GM12878 (cell line): ENCODE data around the gene PYGM. TPM values are rescaled to one million over a fixed set of nuclear protein-coding genes. Genes with fewer than 3 reads are reported as not detected.
"Not testable (repeated sequence)": the region's sequence is repeated elsewhere in the genome, so short reads cannot be mapped to it uniquely, and the experiment has no call there.

Experiments
- ATAC-seq: fragments of 200-7000 bp; cut with Tn5 transposase; 3 replicates; pipeline ENCODE4 v1.9.1; 2020; ENCODE audit warnings: mild to moderate bottlenecking, moderate library complexity
- BruUV-seq: library from RNA; stranded (reverse); fragments of 400-500 nt; replicated peaks from 2 replicates; lab custom pipeline; 2021; lab: Mats Ljungman, UMichigan
- CTCF ChIA-PET: fragments of 300-600 bp; sonication (Branson Sonifier 250); formaldehyde crosslinking; extraction: SDS; loops from one replicate; lab custom pipeline; 2021; ENCODE audit warnings: inconsistent platforms; lab: Yijun Ruan, JAX
- POLR2A ChIA-PET: fragments of 350-600 bp; formaldehyde crosslinking; extraction: SDS; loops from one replicate; lab custom pipeline; 2021; ENCODE audit warnings: inconsistent platforms; lab: Charles Lee
- RAD21 ChIA-PET: fragments of 300-600 bp; sonication (Branson Sonifier 250); formaldehyde crosslinking; loops from one replicate; lab custom pipeline; 2023; ENCODE audit warnings: antibody characterized with exemption; ENCODE audit not compliant: unreplicated experiment; lab: Charles Lee
- SMC1A ChIA-PET: fragments of 300-600 bp; sonication (Branson Sonifier 250); formaldehyde crosslinking; loops from one replicate; lab custom pipeline; 2023; ENCODE audit not compliant: unreplicated experiment, uncharacterized antibody; lab: Charles Lee
- DNase-seq: peaks from one replicate; pipeline ENCODE4 v3.0.0-alpha.2; 2011; ENCODE audit warnings: low read depth, low spot score
- FAIRE-seq: peaks from 3 replicates; lab custom pipeline; 2011; peaks lifted over from hg19 to GRCh38; lab: Jason Lieb, UNC
- H2AFZ ChIP-seq: 2 replicates; pipeline ENCODE4 v1.6.0; 2011; ENCODE audit warnings: low read depth, low read length, control low read depth; ENCODE audit not compliant: control insufficient read depth
- H3K27ac ChIP-seq: 2 replicates; pipeline ENCODE4 v1.5.1; 2011; ENCODE audit warnings: control low read depth; ENCODE audit not compliant: control insufficient read depth, insufficient read depth
- H3K27me3 ChIP-seq, 2 experiments: replicated peaks in 1 of 2; 2 replicates each; pipeline versions ENCODE4 v1.6.0 to v1.6.1; 2011; ENCODE audit warnings: low read length in 1 of 2; ENCODE audit not compliant: control insufficient read depth in 2 of 2, insufficient read depth in 2 of 2
- H3K36me3 ChIP-seq, 2 experiments: 2 replicates each; pipeline ENCODE4 v1.5.1; 2011; ENCODE audit warnings: low read length in 1 of 2; ENCODE audit not compliant: control insufficient read depth in 2 of 2, insufficient read depth in 2 of 2
- H3K4me1 ChIP-seq: 2 replicates; pipeline ENCODE4 v1.6.1; 2011; ENCODE audit warnings: mild to moderate bottlenecking, low read length, moderate library complexity, mixed read lengths; ENCODE audit not compliant: control insufficient read depth, insufficient read depth
- H3K4me2 ChIP-seq: 2 replicates; pipeline ENCODE4 v1.6.0; 2011; ENCODE audit warnings: control low read depth; ENCODE audit not compliant: control insufficient read depth, insufficient read depth
- H3K4me3 ChIP-seq: fragments of 200-600 bp; sonication (generic); 2 replicates; pipeline ENCODE4 v1.5.1; 2016
- H3K79me2 ChIP-seq: 2 replicates; pipeline ENCODE4 v1.6.0; 2011; ENCODE audit warnings: low read length; ENCODE audit not compliant: control insufficient read depth, insufficient read depth
- H3K9ac ChIP-seq: 2 replicates; pipeline ENCODE4 v1.8.0; 2011; ENCODE audit warnings: low read length, control low read depth, mixed read lengths; ENCODE audit not compliant: control insufficient read depth, insufficient read depth
- H3K9me3 ChIP-seq: replicated peaks from 3 replicates; pipeline ENCODE4 v1.5.1; 2011; ENCODE audit warnings: mild to moderate bottlenecking, low read length; ENCODE audit not compliant: control insufficient read depth, insufficient read depth
- H4K20me1 ChIP-seq: 2 replicates; pipeline ENCODE4 v1.6.0; 2011; ENCODE audit not compliant: control insufficient read depth, insufficient read depth
- BACH1 ChIP-seq: fragments of 450-650 bp; IDR thresholded peaks from 2 replicates; pipeline ENCODE4 v1.6.1; 2017; ENCODE audit warnings: mild to moderate bottlenecking, borderline replicate concordance
- CBFB ChIP-seq: IDR thresholded peaks from 2 replicates; pipeline ENCODE4 v1.6.1; 2016; ENCODE audit warnings: antibody characterized with exemption, low read depth
- CREB1 ChIP-seq: IDR thresholded peaks from 2 replicates; pipeline ENCODE4 v1.6.1; 2012; ENCODE audit warnings: low read depth, mild to moderate bottlenecking, inconsistent platforms
- ESRRA ChIP-seq: IDR thresholded peaks from 2 replicates; pipeline ENCODE4 v1.6.1; 2012; ENCODE audit warnings: mild to moderate bottlenecking, low read length, improper control_type of control experiment
- ETV6 ChIP-seq, 2 experiments: fragments of 450-650 bp in 1 of 2; IDR thresholded peaks in 1 of 2; conservative IDR thresholded peaks in 1 of 2; 2 replicates each; pipeline ENCODE4 v1.6.1; 2014; ENCODE audit warnings: antibody characterized with exemption in 1 of 2, borderline replicate concordance in 1 of 2, low read depth in 1 of 2, mild to moderate bottlenecking in 1 of 2, moderate library complexity in 1 of 2
- HDGF ChIP-seq: fragments of 450-650 bp; IDR thresholded peaks from 2 replicates; pipeline ENCODE4 v1.6.1; 2016; ENCODE audit warnings: antibody characterized with exemption
- IKZF2 ChIP-seq, 2 experiments: fragments of 450-650 bp; IDR thresholded peaks; 2 replicates each; pipeline ENCODE4 v1.6.1; 2017; ENCODE audit warnings: mild to moderate bottlenecking in 2 of 2, moderate library complexity in 2 of 2
- REST ChIP-seq: IDR thresholded peaks from 2 replicates; pipeline ENCODE4 v1.6.1; 2012; ENCODE audit warnings: mild to moderate bottlenecking, low read depth, low read length
- RUNX3 ChIP-seq: IDR thresholded peaks from 2 replicates; pipeline ENCODE4 v1.6.1; 2012; ENCODE audit warnings: low read length, inconsistent platforms
- TBL1XR1 ChIP-seq: IDR thresholded peaks from 2 replicates; pipeline ENCODE4 v1.6.1; 2012; ENCODE audit warnings: low read depth, low read length, improper control_type of control experiment
- ZBED1 ChIP-seq: IDR thresholded peaks from 2 replicates; pipeline ENCODE4 v1.6.1; 2016; ENCODE audit warnings: borderline replicate concordance
- ZSCAN29 ChIP-seq: fragments of 450-650 bp; IDR thresholded peaks from 2 replicates; pipeline ENCODE4 v1.6.1; 2017; ENCODE audit warnings: mild to moderate bottlenecking, moderate library complexity
- WGBS: methylation state at CpG from one replicate; pipeline ENCODE4 v1.1.6; 2016; ENCODE audit warnings: low lambda C conversion rate; ENCODE audit not compliant: insufficient replicate concordance, insufficient coverage; ENCODE audit errors: missing lambda C conversion rate; 5-methylcytosine and 5-hydroxymethylcytosine counted together
- in situ Hi-C: fragments of 300-500 bp; cut with MboI; formaldehyde crosslinking; loops from 9 replicates; pipeline ENCODE4 v1.14.3; 2018; ENCODE audit warnings: mixed read lengths
- intact Hi-C: fragments of 100-400 bp; cut with micrococcal nuclease; formaldehyde crosslinking; loops from one replicate; pipeline ENCODE4 v1.14.2; 2022; ENCODE audit not compliant: unreplicated experiment
- polyA plus RNA-seq, 11 experiments: library from polyadenylated mRNA; depleted of rRNA in 4 of 11; unstranded in 6 of 11; stranded (reverse) in 5 of 11; fragments of >200 nt; fragmentation: Nextera tagmentation in 4 of 11; fragmentation: Illumina TruSeq in 1 of 11; extraction: Ambion mirVana in 4 of 11; extraction: Trizol in 1 of 11; gene quantifications; 1 replicate in 1 of 11; 2 replicates in 10 of 11; pipeline versions ENCODE4 v1.2.1 to v1.2.3, GENCODE V29; 2011 to 2016; ENCODE audit warnings: inconsistent platforms in 2 of 11, missing spikeins in 2 of 11, low read depth in 1 of 11
- total RNA-seq, 4 experiments: library from RNA; depleted of rRNA in 3 of 4; stranded (reverse); fragments of >200 nt in 3 of 4; fragmentation: Illumina TruSeq in 1 of 4; extraction: Trizol in 1 of 4; gene quantifications; 2 replicates each; pipeline versions ENCODE4 v1.2.1 to v1.2.3, GENCODE V29; 2013 to 2021
- TF ChIP-seq, protein P1 (sequence below): fragments of 450-650 bp; IDR thresholded peaks from 2 replicates; pipeline ENCODE4 v1.6.1; 2016; ENCODE audit warnings: mild to moderate bottlenecking

PYGM gene
- total and polyA plus RNA-seq, 10 of the 15 experiments (the other 5 are each of a cell fraction or from before 2014, with no cell fraction given) = 0.04 to 3.7 (median 0.27) TPM; not detected in 1

DNA sequence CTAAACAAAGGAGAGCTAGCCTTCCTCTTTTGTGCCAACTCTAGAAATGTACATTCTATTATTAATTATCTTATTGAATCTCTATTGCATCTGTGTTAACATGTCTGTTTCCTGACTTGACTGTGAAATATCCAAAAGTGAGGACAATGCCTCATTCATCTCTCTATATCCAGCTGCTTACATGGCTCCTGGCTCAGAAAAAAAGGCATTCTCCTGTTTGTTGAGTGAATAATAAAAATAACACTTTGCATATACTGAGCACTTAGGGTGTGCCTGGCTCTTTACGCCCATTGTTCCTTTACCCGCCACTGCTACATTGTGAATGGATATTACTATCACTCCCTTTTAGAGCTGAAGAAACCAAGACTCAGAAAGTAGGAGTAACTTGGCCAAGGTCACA lies 56.7 kb downstream of the PYGM start:
- Histone ChIP-seq H4K20me1 (no peaks in the 10 kb centered on the region), H2AFZ (no peak overlapping the region), H3K9me3 (no peaks in the 10 kb centered on the region), H3K36me3 (no peaks in the 10 kb centered on the region), H3K27ac (no peak overlapping the region), H3K4me2 (no peak overlapping the region), H3K4me3 (no peak overlapping the region), H3K4me1 (no peaks in the 10 kb centered on the region), H3K9ac (no peak overlapping the region), H3K79me2 (no peaks in the 10 kb centered on the region), H3K27me3 (peaks cover 0 to 2% of the 10 kb centered on the region in 2 experiments; a peak in 2 of 4 replicates)
- no peak for DNase-seq
- ATAC-seq = no peak
- CTCF ChIA-PET = interaction anchor here (1.3 to 6.0 kb wide), 3 partner anchors 8 to 14 kb away, joined by 3 to 56 read pairs (median 5); no protein-coding TSS in a partner anchor
- RAD21 ChIA-PET = interaction anchor here (0.7 to 2.8 kb wide), 3 partner anchors 9 to 347 kb away, joined by 3 to 18 read pairs (median 3); no protein-coding TSS in a partner anchor
- FAIRE-seq = no peak
- no TSS peak for BruUV-seq
- TF ChIP-seq, protein P1, sequence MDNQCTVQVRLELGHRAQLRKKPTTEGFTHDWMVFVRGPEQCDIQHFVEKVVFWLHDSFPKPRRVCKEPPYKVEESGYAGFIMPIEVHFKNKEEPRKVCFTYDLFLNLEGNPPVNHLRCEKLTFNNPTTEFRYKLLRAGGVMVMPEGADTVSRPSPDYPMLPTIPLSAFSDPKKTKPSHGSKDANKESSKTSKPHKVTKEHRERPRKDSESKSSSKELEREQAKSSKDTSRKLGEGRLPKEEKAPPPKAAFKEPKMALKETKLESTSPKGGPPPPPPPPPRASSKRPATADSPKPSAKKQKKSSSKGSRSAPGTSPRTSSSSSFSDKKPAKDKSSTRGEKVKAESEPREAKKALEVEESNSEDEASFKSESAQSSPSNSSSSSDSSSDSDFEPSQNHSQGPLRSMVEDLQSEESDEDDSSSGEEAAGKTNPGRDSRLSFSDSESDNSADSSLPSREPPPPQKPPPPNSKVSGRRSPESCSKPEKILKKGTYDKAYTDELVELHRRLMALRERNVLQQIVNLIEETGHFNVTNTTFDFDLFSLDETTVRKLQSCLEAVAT = no peak
- no peak for TF ChIP-seq TBL1XR1
- TF ChIP-seq RUNX3 = no peak
- no peak for TF ChIP-seq CBFB
- no peak for TF ChIP-seq CREB1
- no peak for TF ChIP-seq ETV6 (conservative IDR thresholded peaks at IDR 0.05 in 1 of 2, IDR thresholded peaks at IDR 0.05 in 1 of 2; ENCODE audit: borderline replicate concordance in 1 of 2, low read depth in 1 of 2)
- TF ChIP-seq BACH1 = no peak
- no peak for TF ChIP-seq ZBED1
- no peak for TF ChIP-seq HDGF
- no peak for TF ChIP-seq REST
- no peak for TF ChIP-seq IKZF2 (IDR thresholded peaks at IDR 0.05)
- no peak for TF ChIP-seq ZSCAN29
- TF ChIP-seq ESRRA = no peak
- 95% methylated on average over 2 of the region's 2 CpGs for WGBS
- SMC1A ChIA-PET = interaction anchor here (4.0 kb wide), 1 partner anchor 14 kb away, joined by 40 read pairs; no protein-coding TSS in a partner anchor
- intact Hi-C loops = no loop called here
- POLR2A ChIA-PET = interaction anchor here (0.7 to 1.5 kb wide), 3 partner anchors 15 to 415 kb away, joined by 3 to 5 read pairs (median 3); partner anchors contain the start of gene SF1
- in situ Hi-C loops = no loop called here

DNA sequence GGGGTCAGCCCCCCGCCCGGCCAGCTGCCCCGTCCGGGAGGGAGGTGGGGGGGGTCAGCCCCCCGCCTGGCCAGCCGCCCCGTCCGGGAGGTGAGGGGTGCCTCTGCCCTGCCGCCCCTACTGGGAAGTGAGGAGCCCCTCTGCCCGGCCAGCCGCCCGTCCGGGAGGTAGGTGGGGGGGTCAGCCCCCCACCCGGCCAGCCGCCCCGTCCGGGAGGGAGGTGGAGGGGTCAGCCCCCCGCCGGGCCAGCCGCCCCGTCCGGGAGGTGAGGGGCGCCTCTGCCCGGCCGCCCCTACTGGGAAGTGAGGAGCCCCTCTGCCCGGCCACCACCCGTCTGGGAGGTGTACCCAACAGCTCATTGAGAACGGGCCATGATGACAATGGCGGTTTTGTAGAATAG lies 57.8 kb downstream of the PYGM start:
- H3K9me3 ChIP-seq, H3K4me3 ChIP-seq, POLR2A ChIA-PET, H3K27ac ChIP-seq, intact Hi-C loops, H3K4me2 ChIP-seq, H3K79me2 ChIP-seq, RAD21 ChIA-PET, ATAC-seq, BruUV-seq, H3K36me3 ChIP-seq, DNase-seq, H3K27me3 ChIP-seq, H3K9ac ChIP-seq, FAIRE-seq, H2AFZ ChIP-seq, in situ Hi-C loops, H3K4me1 ChIP-seq, H4K20me1 ChIP-seq: not testable (repeated sequence)
- CTCF ChIA-PET = interaction anchor here (1.6 kb wide), 1 partner anchor 13 kb away, joined by 5 read pairs; no protein-coding TSS in a partner anchor
- SMC1A ChIA-PET = interaction anchor here (4.0 kb wide), 1 partner anchor 13 kb away, joined by 40 read pairs; no protein-coding TSS in a partner anchor
- WGBS = 91% methylated on average over 10 of the region's 29 CpGs
